IMR-90 (cell line): Measurements from ENCODE around the gene HDGFL3. TPM values are rescaled to one million over a fixed set of nuclear protein-coding genes. Genes with fewer than 3 reads are reported as not detected.

Source experiments
- ATAC-seq: fragments of 200-7000 bp; cut with Tn5 transposase; 2 replicates; pipeline ENCODE4 v1.9.1; 2020; ENCODE audit warnings: low read depth, mild to moderate bottlenecking, moderate library complexity
- BruUV-seq: library from RNA; stranded (reverse); fragments of 400-500 nt; replicated peaks from 2 replicates; lab custom pipeline; 2021; lab: Mats Ljungman, UMichigan
- CTCF ChIA-PET: fragments of 300-600 bp; formaldehyde crosslinking; extraction: SDS; loops from one replicate; lab custom pipeline; 2021; ENCODE audit warnings: antibody characterized with exemption; lab: Yijun Ruan, JAX
- POLR2A ChIA-PET: fragments of 300-600 bp; sonication (Branson Sonifier 250); formaldehyde crosslinking; loops from one replicate; lab custom pipeline; 2022; ENCODE audit warnings: antibody characterized with exemption; ENCODE audit not compliant: unreplicated experiment; lab: Charles Lee
- DNase-seq: peaks from one replicate; pipeline ENCODE4 v3.0.0; 2013
- H2AFZ ChIP-seq: replicated peaks from 2 replicates; pipeline ENCODE3; 2013; ENCODE audit warnings: low read length, mild to moderate bottlenecking; ENCODE audit not compliant: poor library complexity
- H2AK5ac ChIP-seq: 2 replicates; pipeline ENCODE4 v1.6.1; 2013; ENCODE audit warnings: low read depth, low read length, inconsistent platforms
- H2AK9ac ChIP-seq: replicated peaks from 2 replicates; pipeline ENCODE3; 2013; ENCODE audit warnings: mild to moderate bottlenecking, low read depth, low read length, moderate library complexity; ENCODE audit not compliant: poor library complexity
- H2BK120ac ChIP-seq: 2 replicates; pipeline ENCODE4 v1.6.1; 2013; ENCODE audit warnings: low read depth, low read length, inconsistent platforms
- H2BK15ac ChIP-seq: 3 replicates; pipeline ENCODE4 v1.6.1; 2013; ENCODE audit warnings: low read depth, low read length, inconsistent platforms
- H2BK20ac ChIP-seq: 2 replicates; pipeline ENCODE4 v1.6.1; 2013; ENCODE audit warnings: low read depth, mild to moderate bottlenecking, inconsistent platforms, low read length, moderate library complexity
- H2BK5ac ChIP-seq: 2 replicates; pipeline ENCODE4 v1.6.1; 2013; ENCODE audit warnings: mild to moderate bottlenecking, low read depth, low read length, inconsistent platforms; ENCODE audit not compliant: poor library complexity, severe bottlenecking
- H3K14ac ChIP-seq: replicated peaks from 2 replicates; pipeline ENCODE4 v1.6.1; 2013; ENCODE audit warnings: low read depth, low read length, inconsistent platforms
- H3K18ac ChIP-seq: 2 replicates; pipeline ENCODE4 v1.6.1; 2013; ENCODE audit warnings: low read depth, low read length, control low read depth
- H3K23ac ChIP-seq: 2 replicates; pipeline ENCODE4 v1.6.1; 2013; ENCODE audit warnings: low read depth, low read length, inconsistent platforms
- H3K27ac ChIP-seq: 2 replicates; pipeline ENCODE4 v1.5.1; 2013; ENCODE audit warnings: mild to moderate bottlenecking, control low read depth, low read length; ENCODE audit not compliant: insufficient read depth
- H3K27me3 ChIP-seq: 2 replicates; pipeline ENCODE4 v1.6.1; 2013; ENCODE audit warnings: low read length; ENCODE audit not compliant: control insufficient read depth, insufficient read depth
- H3K36me3 ChIP-seq: 2 replicates; pipeline ENCODE4 v1.6.1; 2013; ENCODE audit warnings: low read length, mixed read lengths; ENCODE audit not compliant: control insufficient read depth, insufficient read depth
- H3K4ac ChIP-seq: 2 replicates; pipeline ENCODE4 v1.6.1; 2013; ENCODE audit warnings: low read depth, low read length, inconsistent platforms
- H3K4me1 ChIP-seq: 2 replicates; pipeline ENCODE4 v1.6.1; 2013; ENCODE audit warnings: low read length, mixed read lengths; ENCODE audit not compliant: control insufficient read depth, insufficient read depth
- H3K4me2 ChIP-seq: 2 replicates; pipeline ENCODE4 v1.6.1; 2013; ENCODE audit warnings: low read depth, mild to moderate bottlenecking, control low read depth, low read length, moderate library complexity
- H3K4me3 ChIP-seq: 2 replicates; pipeline ENCODE4 v1.5.1; 2013; ENCODE audit warnings: low read depth, mild to moderate bottlenecking, control low read depth, low read length, moderate library complexity; ENCODE audit not compliant: insufficient read depth
- H3K56ac ChIP-seq: 2 replicates; pipeline ENCODE4 v1.6.1; 2013; ENCODE audit warnings: low read length, inconsistent platforms; ENCODE audit not compliant: insufficient read depth; ENCODE audit errors: extremely low read depth
- H3K79me1 ChIP-seq, 2 experiments: 2 replicates each; pipeline ENCODE4 v1.6.1; 2013; ENCODE audit warnings: low read length in 2 of 2, inconsistent platforms in 1 of 2, low read depth in 1 of 2
- H3K9ac ChIP-seq: 2 replicates; pipeline ENCODE4 v1.6.1; 2013; ENCODE audit warnings: low read depth, low read length, control low read depth
- H3K9me1 ChIP-seq: 2 replicates; pipeline ENCODE4 v1.6.1; 2013; ENCODE audit warnings: low read length, inconsistent platforms; ENCODE audit not compliant: insufficient read depth
- H3K9me3 ChIP-seq: 2 replicates; pipeline ENCODE4 v1.6.1; 2013; ENCODE audit warnings: low read length; ENCODE audit not compliant: control insufficient read depth, insufficient read depth
- H4K20me1 ChIP-seq: 2 replicates; pipeline ENCODE4 v1.6.1; 2013; ENCODE audit warnings: low read length, inconsistent platforms; ENCODE audit not compliant: insufficient read depth
- H4K5ac ChIP-seq: 2 replicates; pipeline ENCODE4 v1.6.1; 2013; ENCODE audit warnings: mild to moderate bottlenecking, low read depth, low read length, control low read depth
- H4K8ac ChIP-seq, 2 experiments: 2 replicates each; pipeline ENCODE4 v1.6.1; 2013; ENCODE audit warnings: low read depth in 2 of 2, low read length in 2 of 2, control low read depth in 1 of 2, inconsistent platforms in 1 of 2
- H4K91ac ChIP-seq: 2 replicates; pipeline ENCODE4 v1.6.1; 2013; ENCODE audit warnings: low read depth, low read length, inconsistent platforms; ENCODE audit not compliant: insufficient read depth
- BHLHE40 ChIP-seq: fragments of 150-350 bp; IDR thresholded peaks from 2 replicates; pipeline ENCODE4 v1.6.1; 2016; ENCODE audit warnings: mild to moderate bottlenecking, low read depth, low read length
- CEBPB ChIP-seq: IDR thresholded peaks from 2 replicates; pipeline ENCODE4 v1.6.1; 2012; ENCODE audit warnings: low read depth, low read length, improper control_type of control experiment
- CHD1 ChIP-seq: IDR thresholded peaks from 2 replicates; pipeline ENCODE4 v1.6.1; 2012; ENCODE audit warnings: low read depth, low read length, improper control_type of control experiment
- FOS ChIP-seq: fragments of 150-350 bp; IDR thresholded peaks from 2 replicates; pipeline ENCODE4 v1.6.1; 2016; ENCODE audit warnings: low read depth, low read length
- MAFK ChIP-seq: IDR thresholded peaks from 2 replicates; pipeline ENCODE4 v1.6.1; 2012; ENCODE audit warnings: low read depth, low read length, improper control_type of control experiment
- MAZ ChIP-seq: IDR thresholded peaks from 2 replicates; pipeline ENCODE4 v1.6.1; 2012; ENCODE audit warnings: low read depth, mild to moderate bottlenecking, low read length, improper control_type of control experiment, moderate library complexity, borderline replicate concordance
- MXI1 ChIP-seq: IDR thresholded peaks from 2 replicates; pipeline ENCODE4 v1.6.1; 2012; ENCODE audit warnings: low read depth, mild to moderate bottlenecking, low read length, moderate library complexity, borderline replicate concordance
- POLR2A ChIP-seq: IDR thresholded peaks from 2 replicates; pipeline ENCODE4 v1.6.1; 2012; ENCODE audit warnings: mild to moderate bottlenecking, low read depth, low read length
- RAD21 ChIP-seq: IDR thresholded peaks from 2 replicates; pipeline ENCODE4 v1.6.1; 2012; ENCODE audit warnings: low read length, improper control_type of control experiment
- RCOR1 ChIP-seq: IDR thresholded peaks from 2 replicates; pipeline ENCODE4 v1.6.1; 2012; ENCODE audit warnings: mild to moderate bottlenecking, low read length, improper control_type of control experiment; ENCODE audit not compliant: insufficient replicate concordance
- RFX5 ChIP-seq: IDR thresholded peaks from 2 replicates; pipeline ENCODE4 v1.8.0; 2012; ENCODE audit warnings: low read depth, mild to moderate bottlenecking, low read length, moderate library complexity
- SMC3 ChIP-seq: fragments of 150-350 bp; IDR thresholded peaks from 2 replicates; pipeline ENCODE4 v1.6.1; 2016; ENCODE audit warnings: low read depth, mild to moderate bottlenecking, antibody characterized with exemption, low read length, moderate library complexity
- WGBS, 2 experiments: methylation state at CpG; one replicate each; pipeline versions ENCODE4 v1.1.5 to v1.1.7; 2013; ENCODE audit warnings: missing lambda C conversion rate in 2 of 2; ENCODE audit not compliant: insufficient read length in 1 of 2; ENCODE audit errors: extremely low coverage in 2 of 2; 5-methylcytosine and 5-hydroxymethylcytosine counted together
- dilution Hi-C: fragments of 300-500 bp; cut with HindIII; formaldehyde crosslinking; loops from one replicate; pipeline ENCODE4 v1.14.3; 2018; ENCODE audit warnings: low sequenced_read_pairs; ENCODE audit not compliant: unreplicated experiment
- in situ Hi-C: fragments of 300-500 bp; cut with MboI; formaldehyde crosslinking; loops from 3 replicates; pipeline ENCODE4 v1.14.3; 2019; ENCODE audit warnings: low sequenced_read_pairs, inconsistent platforms, mixed read lengths
- intact Hi-C: fragments of 100-400 bp; cut with micrococcal nuclease; formaldehyde crosslinking; loops from 2 replicates; pipeline ENCODE4 v1.10.0; 2022
- polyA plus RNA-seq, 3 experiments: library from polyadenylated mRNA; depleted of rRNA; stranded (reverse); fragments of >200 nt; gene quantifications; 2 replicates each; pipeline ENCODE4 v1.2.3, GENCODE V29; 2012; ENCODE audit warnings: low replicate concordance in 1 of 3
- total RNA-seq: library from RNA; depleted of rRNA; stranded (reverse); fragments of >200 nt; gene quantifications from 2 replicates; pipeline ENCODE4 v1.2.3, GENCODE V29; 2012
- TF ChIP-seq, protein P1 (sequence below): fragments of 150-350 bp; IDR thresholded peaks from 2 replicates; pipeline ENCODE4 v1.6.1; 2016; ENCODE audit warnings: low read depth, mild to moderate bottlenecking, low read length, moderate library complexity, borderline replicate concordance
- TF ChIP-seq, protein P2 (sequence below): fragments of 150-350 bp; IDR thresholded peaks from 2 replicates; pipeline ENCODE4 v1.6.1; 2017; ENCODE audit warnings: mild to moderate bottlenecking, antibody characterized with exemption, low read length, low read depth
- TF ChIP-seq, protein P3 (sequence below): conservative IDR thresholded peaks from 2 replicates; pipeline ENCODE4 v1.5.1; 2012; ENCODE audit warnings: mild to moderate bottlenecking, low read depth, low read length, improper control_type of control experiment

The HDGFL3 gene
- total and polyA plus RNA-seq, 2 of the 4 experiments (the other 2 are of a cell fraction), result 9.5 to 18.1 TPM

DNA sequence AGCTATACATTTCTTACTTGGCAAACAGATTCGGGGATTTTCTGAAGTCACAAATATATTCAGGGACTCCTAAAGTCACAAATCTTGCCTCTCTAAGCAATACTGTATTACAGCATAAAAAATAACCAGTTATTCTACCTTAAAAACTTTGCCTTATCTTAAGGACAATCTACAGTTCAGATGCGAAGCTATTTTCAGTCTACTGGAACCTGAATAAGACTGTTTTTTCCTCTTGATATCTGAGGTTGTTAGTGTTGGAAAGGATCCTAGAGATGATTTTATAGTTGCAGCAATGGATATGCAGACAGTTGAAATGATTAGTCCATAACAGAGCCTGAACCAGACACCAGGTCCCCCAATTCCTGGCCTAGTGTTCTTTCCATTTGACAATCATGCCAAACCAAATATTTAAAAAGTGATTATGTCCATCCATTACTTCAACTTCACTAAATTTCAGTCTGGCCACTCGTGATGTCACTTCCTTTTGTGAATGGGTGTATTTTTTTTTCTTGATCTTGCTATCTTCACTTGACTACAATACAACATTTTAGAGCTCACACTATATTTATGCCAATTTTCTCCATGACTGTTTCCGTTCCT is 1.8 kb downstream of the HDGFL3 start:
- Histone ChIP-seq H3K14ac (0 out of 2 replicates have a peak overlapping the region, but pooled peaks have one; percentile 8), H3K23ac (no peak overlapping the region; the same call in 1 of the 2 replicates), H2BK5ac (peak overlapping the region; percentile 80), H2BK15ac (no peak overlapping the region), H2BK120ac (no peak overlapping the region), H3K79me1 (peaks cover 0 to 24% of the 10 kb centered on the region in 2 experiments; a peak in 2 of 4 replicates), H4K91ac (no peak overlapping the region), H3K9ac (peak overlapping the region; percentile 92; the same call in 1 of the 2 replicates), H3K9me3 (no peaks in the 10 kb centered on the region), H2AK5ac (no peak overlapping the region), H3K36me3 (no peaks in the 10 kb centered on the region), H4K20me1 (peaks cover 4% of the 10 kb centered on the region; the same call in 1 of the 2 replicates), H3K18ac (0 out of 2 replicates have a peak overlapping the region, but pooled peaks have one; percentile 28), H4K5ac (no peak overlapping the region; the same call in 1 of the 2 replicates), H2BK20ac (no peak overlapping the region), H4K8ac (peak overlapping the region in 1 of 2 experiments; percentile 41; a peak in 1 of 4 replicates), H3K4me2 (peak overlapping the region; percentile 100), H3K4ac (no peak overlapping the region), H3K56ac (no peak overlapping the region), H3K27me3 (no peaks in the 10 kb centered on the region), H3K4me3 (peak overlapping the region; percentile 97), H2AFZ (no peak overlapping the region), H3K4me1 (peaks cover 8% of the 10 kb centered on the region), H2AK9ac (no peak overlapping the region), H3K27ac (peak overlapping the region; percentile 52; the same call in 1 of the 2 replicates), H3K9me1 (0 out of 2 replicates have a peak, but pooled peaks cover 3% of the 10 kb centered on the region)
- 40% methylated on average over 1 of the region's 4 CpGs; no CpG with 5 or more reads in 1 of the 2 experiments for WGBS, 2 experiments
- POLR2A ChIA-PET, result no interaction called here
- intact Hi-C loops, result loop anchor here (10.0 kb wide), 2 partner anchors 371 to 639 kb away; no protein-coding TSS in a partner anchor
- CTCF ChIA-PET, result no interaction called here
- no peak for ATAC-seq
- in situ Hi-C loops, result no loop called here
- DNase-seq, result peak; percentile 63
- dilution Hi-C loops, result no loop called here
- BruUV-seq, result no TSS peak
- TF ChIP-seq FOS (no peak), RAD21 (no peak), RFX5 (no peak), CEBPB (no peak), MAFK (no peak), SMC3 (no peak), BHLHE40 (no peak), CHD1 (no peak), MAZ (no peak), RCOR1 (no peak), POLR2A (no peak), MXI1 (no peak)
- TF ChIP-seq, protein P1, sequence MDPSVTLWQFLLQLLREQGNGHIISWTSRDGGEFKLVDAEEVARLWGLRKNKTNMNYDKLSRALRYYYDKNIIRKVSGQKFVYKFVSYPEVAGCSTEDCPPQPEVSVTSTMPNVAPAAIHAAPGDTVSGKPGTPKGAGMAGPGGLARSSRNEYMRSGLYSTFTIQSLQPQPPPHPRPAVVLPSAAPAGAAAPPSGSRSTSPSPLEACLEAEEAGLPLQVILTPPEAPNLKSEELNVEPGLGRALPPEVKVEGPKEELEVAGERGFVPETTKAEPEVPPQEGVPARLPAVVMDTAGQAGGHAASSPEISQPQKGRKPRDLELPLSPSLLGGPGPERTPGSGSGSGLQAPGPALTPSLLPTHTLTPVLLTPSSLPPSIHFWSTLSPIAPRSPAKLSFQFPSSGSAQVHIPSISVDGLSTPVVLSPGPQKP, result no peak
- TF ChIP-seq, protein P2, sequence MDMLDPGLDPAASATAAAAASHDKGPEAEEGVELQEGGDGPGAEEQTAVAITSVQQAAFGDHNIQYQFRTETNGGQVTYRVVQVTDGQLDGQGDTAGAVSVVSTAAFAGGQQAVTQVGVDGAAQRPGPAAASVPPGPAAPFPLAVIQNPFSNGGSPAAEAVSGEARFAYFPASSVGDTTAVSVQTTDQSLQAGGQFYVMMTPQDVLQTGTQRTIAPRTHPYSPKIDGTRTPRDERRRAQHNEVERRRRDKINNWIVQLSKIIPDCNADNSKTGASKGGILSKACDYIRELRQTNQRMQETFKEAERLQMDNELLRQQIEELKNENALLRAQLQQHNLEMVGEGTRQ, result no peak
- TF ChIP-seq, protein P3, sequence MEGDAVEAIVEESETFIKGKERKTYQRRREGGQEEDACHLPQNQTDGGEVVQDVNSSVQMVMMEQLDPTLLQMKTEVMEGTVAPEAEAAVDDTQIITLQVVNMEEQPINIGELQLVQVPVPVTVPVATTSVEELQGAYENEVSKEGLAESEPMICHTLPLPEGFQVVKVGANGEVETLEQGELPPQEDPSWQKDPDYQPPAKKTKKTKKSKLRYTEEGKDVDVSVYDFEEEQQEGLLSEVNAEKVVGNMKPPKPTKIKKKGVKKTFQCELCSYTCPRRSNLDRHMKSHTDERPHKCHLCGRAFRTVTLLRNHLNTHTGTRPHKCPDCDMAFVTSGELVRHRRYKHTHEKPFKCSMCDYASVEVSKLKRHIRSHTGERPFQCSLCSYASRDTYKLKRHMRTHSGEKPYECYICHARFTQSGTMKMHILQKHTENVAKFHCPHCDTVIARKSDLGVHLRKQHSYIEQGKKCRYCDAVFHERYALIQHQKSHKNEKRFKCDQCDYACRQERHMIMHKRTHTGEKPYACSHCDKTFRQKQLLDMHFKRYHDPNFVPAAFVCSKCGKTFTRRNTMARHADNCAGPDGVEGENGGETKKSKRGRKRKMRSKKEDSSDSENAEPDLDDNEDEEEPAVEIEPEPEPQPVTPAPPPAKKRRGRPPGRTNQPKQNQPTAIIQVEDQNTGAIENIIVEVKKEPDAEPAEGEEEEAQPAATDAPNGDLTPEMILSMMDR, result no peak
